ENCODE data around the gene HENMT1. TPM values are rescaled to one million over a fixed set of nuclear protein-coding genes. Genes with fewer than 3 reads are reported as not detected.
"Not testable (repeated sequence)": the region's sequence is repeated elsewhere in the genome, so short reads cannot be mapped to it uniquely, and the experiment has no call there.

Gene HENMT1
- total RNA-seq, 2 experiments from 2014 or later: 6.3 to 8.2 TPM

DNA sequence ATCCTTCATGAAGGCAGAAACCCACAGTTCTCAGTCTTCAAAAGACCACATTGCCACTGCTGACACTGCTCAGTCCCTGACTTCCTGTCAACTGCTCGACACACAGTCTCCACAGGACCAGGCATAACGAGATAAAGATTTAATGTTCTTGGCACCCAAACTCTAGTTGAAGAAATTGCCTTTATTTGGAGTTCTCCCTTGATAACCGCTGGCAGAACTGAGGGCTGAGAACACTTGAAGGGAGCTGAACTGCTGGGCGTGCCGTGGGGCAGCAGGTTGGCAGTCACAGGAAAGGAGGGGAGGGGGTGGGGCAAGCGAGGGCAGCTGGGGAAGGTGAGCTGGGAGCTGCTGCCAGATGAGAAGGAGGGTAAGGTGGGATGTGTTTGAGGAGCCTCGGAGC is 15.9 kb downstream of the HENMT1 start:
- H3K36me3 ChIP-seq (ENCODE audit: insufficient read depth, low read length): peaks cover 10% of the 10 kb centered on the region
- ChIA-PET CTCF (interaction anchor here (0.6 to 5.2 kb wide), 6 partner anchors 14 to 468 kb away, joined by 3 to 77 read pairs (median 12); partner anchors contain the start of gene EEIG2), POLR2A (interaction anchor here (0.8 to 10.2 kb wide), 9 partner anchors 17 to 681 kb away, joined by 3 to 484 read pairs (median 5); partner anchors contain the start of genes EEIG2, HENMT1, PRPF38B and SLC25A24)
- peak overlapping the region; percentile 83 for H3K4me3 Mint-ChIP-seq
- peak; percentile 27 to 83 (median 43) for DNase-seq
- H3K27ac Mint-ChIP-seq: peak overlapping the region; percentile 96
- H3K4me1 Mint-ChIP-seq (ENCODE audit: low read depth): peaks cover 72% of the 10 kb centered on the region
- peaks cover 0 to 8% of the 10 kb centered on the region in 2 experiments for H3K9me3 ChIP-seq (ENCODE audit: control insufficient read depth in 1 of 2, insufficient read depth in 1 of 2, low read length in 2 of 2)
- no peaks in the 10 kb centered on the region for H3K27me3 Mint-ChIP-seq
- no peaks in the 10 kb centered on the region for H3K27me3 ChIP-seq (ENCODE audit: control insufficient read depth in 1 of 2, insufficient read depth in 2 of 2, low read length in 2 of 2)
- peaks cover 30% of the 10 kb centered on the region for H3K36me3 Mint-ChIP-seq (ENCODE audit: low read depth)
- peak; percentile 53 for ATAC-seq (ENCODE audit: poor library complexity)
- H3K4me1 ChIP-seq (ENCODE audit: insufficient read depth, low read length): peaks cover 57% of the 10 kb centered on the region
- intact Hi-C loops (cut with DNase I, micrococcal nuclease): loop anchor here (2.0 to 10.0 kb wide), 4 partner anchors 14 to 860 kb away; partner anchors contain the start of genes SLC25A24 (in 1 of the 2) and STXBP3 (in 1 of the 2)
- H3K27ac ChIP-seq (ENCODE audit: low read depth in 1 of 2, low read length in 2 of 2): peak overlapping the region; percentile 74 to 82
- peak overlapping the region; percentile 28 for H3K4me3 ChIP-seq (ENCODE audit: low read length)
- peaks cover 6% of the 10 kb centered on the region for H3K9me3 Mint-ChIP-seq
- TF ChIP-seq, protein P1, sequence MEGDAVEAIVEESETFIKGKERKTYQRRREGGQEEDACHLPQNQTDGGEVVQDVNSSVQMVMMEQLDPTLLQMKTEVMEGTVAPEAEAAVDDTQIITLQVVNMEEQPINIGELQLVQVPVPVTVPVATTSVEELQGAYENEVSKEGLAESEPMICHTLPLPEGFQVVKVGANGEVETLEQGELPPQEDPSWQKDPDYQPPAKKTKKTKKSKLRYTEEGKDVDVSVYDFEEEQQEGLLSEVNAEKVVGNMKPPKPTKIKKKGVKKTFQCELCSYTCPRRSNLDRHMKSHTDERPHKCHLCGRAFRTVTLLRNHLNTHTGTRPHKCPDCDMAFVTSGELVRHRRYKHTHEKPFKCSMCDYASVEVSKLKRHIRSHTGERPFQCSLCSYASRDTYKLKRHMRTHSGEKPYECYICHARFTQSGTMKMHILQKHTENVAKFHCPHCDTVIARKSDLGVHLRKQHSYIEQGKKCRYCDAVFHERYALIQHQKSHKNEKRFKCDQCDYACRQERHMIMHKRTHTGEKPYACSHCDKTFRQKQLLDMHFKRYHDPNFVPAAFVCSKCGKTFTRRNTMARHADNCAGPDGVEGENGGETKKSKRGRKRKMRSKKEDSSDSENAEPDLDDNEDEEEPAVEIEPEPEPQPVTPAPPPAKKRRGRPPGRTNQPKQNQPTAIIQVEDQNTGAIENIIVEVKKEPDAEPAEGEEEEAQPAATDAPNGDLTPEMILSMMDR (IDR thresholded peaks at IDR 0.05): no peak

DNA sequence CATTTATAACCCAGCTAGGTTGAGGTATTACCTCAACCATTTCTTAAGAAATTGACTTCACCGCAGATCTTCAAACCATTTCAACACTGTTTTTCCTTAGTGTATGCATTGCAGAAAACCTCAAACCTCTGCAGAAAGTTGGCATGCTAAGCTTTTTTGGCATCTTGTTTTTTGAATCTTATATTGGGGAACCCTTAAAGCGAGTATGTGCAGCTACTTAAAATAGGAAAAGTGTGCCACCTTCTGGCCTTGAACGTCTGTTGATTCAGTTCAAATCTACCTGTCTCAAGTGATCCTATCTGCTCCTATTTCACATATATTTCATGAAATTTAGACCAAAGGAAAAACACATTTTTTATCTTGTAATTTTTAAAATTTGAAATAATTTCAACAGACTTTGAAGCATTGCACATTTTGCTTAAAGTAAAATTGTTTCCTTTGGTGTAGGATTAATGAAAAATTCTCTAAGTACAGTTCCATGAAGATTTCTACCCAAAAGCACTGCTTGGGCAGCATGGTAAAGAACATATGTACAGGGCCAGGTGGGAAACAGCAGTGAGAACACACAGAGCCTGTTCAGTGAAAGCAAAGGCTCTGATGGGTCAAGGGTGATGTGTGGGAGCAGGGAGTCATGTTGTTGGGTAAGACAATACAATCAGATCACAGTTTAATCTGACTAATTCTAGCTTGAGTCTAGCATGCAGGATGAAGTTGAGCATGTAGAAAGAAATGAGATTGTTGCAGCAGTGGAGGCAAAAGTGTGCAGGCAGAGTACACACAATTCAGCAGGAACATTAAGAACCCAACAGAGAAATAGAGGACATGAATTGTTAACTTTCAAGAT is 17.2 kb downstream of the HENMT1 start:
- POLR2A ChIA-PET: interaction anchor here (0.6 to 10.2 kb wide), 16 partner anchors 18 to 517 kb away, joined by 3 to 484 read pairs (median 4); partner anchors contain the start of genes EEIG2, GPSM2, HENMT1 and PRPF38B
- no peak overlapping the region for H3K4me3 ChIP-seq (ENCODE audit: low read length)
- no peaks in the 10 kb centered on the region for H3K27me3 ChIP-seq (ENCODE audit: control insufficient read depth in 1 of 2, insufficient read depth in 2 of 2, low read length in 2 of 2)
- intact Hi-C loops (cut with DNase I, micrococcal nuclease): loop anchor here (1.0 to 10.0 kb wide), 7 partner anchors 15 to 859 kb away; partner anchors contain the start of gene PRPF38B (in 1 of the 2)
- peaks cover 2% of the 10 kb centered on the region for H3K36me3 ChIP-seq (ENCODE audit: insufficient read depth, low read length)
- CTCF ChIA-PET: interaction anchor here (0.7 to 5.2 kb wide), 15 partner anchors 13 to 429 kb away, joined by 3 to 77 read pairs (median 4); partner anchors contain the start of genes EEIG2, HENMT1 and PRPF38B
- H3K4me1 ChIP-seq (ENCODE audit: insufficient read depth, low read length): peaks cover 61% of the 10 kb centered on the region
- Mint-ChIP-seq H3K9me3 (peaks cover 6% of the 10 kb centered on the region), H3K36me3 (ENCODE audit: low read depth) (peaks cover 22% of the 10 kb centered on the region), H3K4me1 (ENCODE audit: low read depth) (peaks cover 80% of the 10 kb centered on the region), H3K4me3 (peak overlapping the region; percentile 25), H3K27ac (peak overlapping the region; percentile 96), H3K27me3 (no peaks in the 10 kb centered on the region)
- H3K9me3 ChIP-seq (ENCODE audit: control insufficient read depth in 1 of 2, insufficient read depth in 1 of 2, low read length in 2 of 2): peaks cover 0 to 8% of the 10 kb centered on the region in 2 experiments
- peak overlapping the region; percentile 18 to 74 for H3K27ac ChIP-seq (ENCODE audit: low read depth in 1 of 2, low read length in 2 of 2)
- ATAC-seq (ENCODE audit: poor library complexity): peak; percentile 24
- peak in 10 of 14 experiments; percentile 32 to 86 (median 48) for DNase-seq
- TF ChIP-seq, protein P1 (IDR thresholded peaks at IDR 0.05): peak; percentile 77

DNA sequence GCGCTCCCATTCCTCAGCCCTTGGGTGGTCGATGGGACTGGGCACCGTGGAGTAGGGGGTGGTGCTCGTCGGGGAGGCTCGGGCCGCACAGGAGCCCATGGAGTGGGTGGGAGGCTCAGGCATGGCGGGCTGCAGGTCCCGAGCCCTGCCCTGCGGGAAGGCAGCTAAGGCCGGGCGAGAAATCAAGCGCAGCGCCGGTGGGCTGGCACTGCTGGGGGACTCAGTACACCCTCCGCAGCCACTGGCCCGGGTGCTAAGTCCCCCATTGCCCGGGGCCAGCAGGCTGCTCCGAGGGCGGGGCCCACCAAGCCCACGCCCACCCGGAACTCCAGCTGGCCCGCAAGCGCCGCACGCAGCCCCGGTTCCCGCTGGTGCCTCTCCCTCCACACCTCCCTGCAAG is 20.0 kb downstream of the HENMT1 start:
- H3K27ac Mint-ChIP-seq; DNase-seq; H3K27me3 Mint-ChIP-seq; ATAC-seq (ENCODE audit: poor library complexity); H3K27ac ChIP-seq (ENCODE audit: low read depth in 1 of 2, low read length in 2 of 2); H3K36me3 ChIP-seq (ENCODE audit: insufficient read depth, low read length); H3K27me3 ChIP-seq (ENCODE audit: control insufficient read depth in 1 of 2, insufficient read depth in 2 of 2, low read length in 2 of 2); H3K9me3 Mint-ChIP-seq; H3K4me3 Mint-ChIP-seq; H3K4me3 ChIP-seq (ENCODE audit: low read length); H3K9me3 ChIP-seq (ENCODE audit: control insufficient read depth in 1 of 2, insufficient read depth in 1 of 2, low read length in 2 of 2): not testable (repeated sequence)
- ChIA-PET CTCF (interaction anchor here (0.6 to 1.4 kb wide), 3 partner anchors 12 to 126 kb away, joined by 3 to 6 read pairs (median 3); partner anchors contain the start of gene EEIG2), POLR2A (interaction anchor here (1.5 to 1.7 kb wide), 2 partner anchors 20 to 52 kb away, joined by 6 to 11 read pairs; partner anchors contain the start of genes HENMT1 and PRPF38B)
- Mint-ChIP-seq H3K36me3 (ENCODE audit: low read depth) (peaks cover 20% of the 10 kb centered on the region), H3K4me1 (ENCODE audit: low read depth) (peaks cover 55% of the 10 kb centered on the region)
- H3K4me1 ChIP-seq (ENCODE audit: insufficient read depth, low read length): peaks cover 38% of the 10 kb centered on the region
- intact Hi-C loops (cut with DNase I, micrococcal nuclease): loop anchor here in 1 of 2 experiments (10.0 kb wide), 1 partner anchor 856 kb away; no protein-coding TSS in a partner anchor

All from CD4-positive, alpha-beta T cell (primary cell).